UCSD-AML1 (cell line): ENCODE data around the gene MTTP.

ENCODE experiments used
- DNase-seq: peaks from one replicate; lab custom pipeline; 2025; ENCODE audit not compliant: unreplicated experiment; lab: John Stamatoyannopoulos, UW

MTTP gene

GRCh38 chr4:99637174-99637573 lies 62.5 kb downstream of the MTTP start:
- no peak for DNase-seq

- no peak for DNase-seq
These were observed 66.1 kb downstream of the MTTP start for GRCh38 chr4:99640676-99641075.

- DNase-seq, result no peak
These were observed 68.3 kb downstream of the MTTP start for GRCh38 chr4:99642725-99643489.

- no peak for DNase-seq
These were observed 69.8 kb downstream of the MTTP start for GRCh38 chr4:99644453-99644852.

- DNase-seq, result no peak
These were observed 70.4 kb downstream of the MTTP start for GRCh38 chr4:99645036-99645435.

GRCh38 chr4:99645638-99646037 lies 71.0 kb downstream of the MTTP start:
- DNase-seq, result no peak

GRCh38 chr4:99647071-99647470 lies 72.4 kb downstream of the MTTP start:
- no peak for DNase-seq

- DNase-seq, result no peak
These were observed 73.7 kb downstream of the MTTP start for GRCh38 chr4:99648321-99648720.

GRCh38 chr4:99649208-99649607 lies 74.6 kb downstream of the MTTP start:
- DNase-seq, result no peak

- no peak for DNase-seq
These were observed 75.2 kb downstream of the MTTP start for GRCh38 chr4:99649778-99650177.

GRCh38 chr4:99651016-99651769 lies 76.6 kb downstream of the MTTP start:
- DNase-seq, result no peak

- no peak for DNase-seq
These were observed 77.3 kb downstream of the MTTP start for GRCh38 chr4:99651811-99652485.

- DNase-seq, result no peak
These were observed 78.2 kb downstream of the MTTP start for GRCh38 chr4:99652596-99653436.

GRCh38 chr4:99653916-99654315 lies 79.3 kb downstream of the MTTP start:
- DNase-seq, result no peak

GRCh38 chr4:99654361-99654761 lies 79.7 kb downstream of the MTTP start:
- DNase-seq, result no peak

GRCh38 chr4:99655308-99656081 lies 80.9 kb downstream of the MTTP start:
- no peak for DNase-seq

- no peak for DNase-seq
These were observed 83.2 kb downstream of the MTTP start, which contains the start of gene C4orf54 for GRCh38 chr4:99657798-99658197. Gene C4orf54 (minus strand): TSS chr4:99657828. CDS start chr4:99654648, 3,180 bp downstream.

GRCh38 chr4:99658666-99659065 lies 84.0 kb downstream of the MTTP start:
- DNase-seq, result no peak

GRCh38 chr4:99661907-99662306 lies 87.3 kb downstream of the MTTP start:
- no peak for DNase-seq

- no peak for DNase-seq
These were observed 90.1 kb downstream of the MTTP start for GRCh38 chr4:99664716-99665115.
